Endothelial cell of umbilical vein (primary cell): Measurements from ENCODE around the gene ABCD1. TPM values are rescaled to one million over a fixed set of nuclear protein-coding genes. Genes with fewer than 3 reads are reported as not detected.

Experiments used
- BruUV-seq: library from RNA; stranded (reverse); fragments of 400-500 nt; replicated peaks from 2 replicates; lab custom pipeline; 2021; lab: Mats Ljungman, UMichigan
- CTCF ChIA-PET: fragments of 300-600, 350-600 bp; sonication (Branson Sonifier 250); formaldehyde crosslinking; loops from one replicate; lab custom pipeline; 2021; ENCODE audit warnings: antibody characterized with exemption, inconsistent platforms; lab: Charles Lee
- POLR2A ChIA-PET: fragments of 300-600, 350-600 bp; sonication (Branson Sonifier 250); formaldehyde crosslinking; loops from one replicate; lab custom pipeline; 2021; ENCODE audit warnings: antibody characterized with exemption, inconsistent platforms; lab: Charles Lee
- DNase-seq: peaks from one replicate; pipeline ENCODE4 v3.0.0-alpha.2; 2011; ENCODE audit warnings: low read depth, low spot score
- FAIRE-seq: peaks from 2 replicates; lab custom pipeline; 2011; peaks lifted over from hg19 to GRCh38; lab: Jason Lieb, UNC
- H2AFZ ChIP-seq: 2 replicates; pipeline ENCODE4 v1.6.0; 2012; ENCODE audit warnings: low read depth, low read length, control low read depth, inconsistent platforms
- H3K27ac ChIP-seq: 2 replicates; pipeline ENCODE4 v1.5.1; 2011; ENCODE audit warnings: low read depth, mild to moderate bottlenecking, control low read depth, low read length, moderate library complexity; ENCODE audit not compliant: insufficient read depth
- H3K27me3 ChIP-seq, 2 experiments: 2 replicates each; pipeline versions ENCODE4 v1.6.0 to v1.6.1; 2011; ENCODE audit warnings: low read length in 2 of 2, mixed read lengths in 1 of 2; ENCODE audit not compliant: control insufficient read depth in 2 of 2, insufficient read depth in 2 of 2
- H3K36me3 ChIP-seq, 2 experiments: 2 replicates in 1 of 2; 3 replicates in 1 of 2; pipeline ENCODE4 v1.5.1; 2011; ENCODE audit warnings: low read length in 2 of 2, mild to moderate bottlenecking in 1 of 2, moderate library complexity in 1 of 2; ENCODE audit not compliant: control insufficient read depth in 2 of 2, insufficient read depth in 2 of 2; ENCODE audit errors: extremely low read depth in 1 of 2
- H3K4me1 ChIP-seq: 3 replicates; pipeline ENCODE4 v1.5.1; 2011; ENCODE audit warnings: mild to moderate bottlenecking, low read length; ENCODE audit not compliant: control insufficient read depth, insufficient read depth; ENCODE audit errors: extremely low read depth
- H3K4me2 ChIP-seq: 2 replicates; pipeline ENCODE4 v1.6.1; 2011; ENCODE audit warnings: low read length, control low read depth, mixed read lengths; ENCODE audit not compliant: insufficient read depth
- H3K4me3 ChIP-seq, 3 experiments: fragments of 200-600 bp in 1 of 3; sonication (generic), shearing (Covaris generic) in 1 of 3; replicated peaks in 1 of 3; 2 replicates each; pipeline ENCODE4 v1.5.1; 2011 to 2016; ENCODE audit warnings: control low read depth in 3 of 3, low read length in 3 of 3, mild to moderate bottlenecking in 2 of 3, inconsistent platforms in 1 of 3, low read depth in 1 of 3, moderate library complexity in 1 of 3; ENCODE audit not compliant: insufficient read depth in 1 of 3
- H3K79me2 ChIP-seq: 2 replicates; pipeline ENCODE4 v1.6.0; 2012; ENCODE audit warnings: low read length, inconsistent platforms; ENCODE audit not compliant: control insufficient read depth, insufficient read depth
- H3K9ac ChIP-seq: replicated peaks from 2 replicates; pipeline ENCODE3; 2011; ENCODE audit warnings: low read length, control low read depth; ENCODE audit not compliant: insufficient read depth; ENCODE audit errors: extremely low read depth
- H3K9me1 ChIP-seq: replicated peaks from 3 replicates; pipeline ENCODE4 v1.6.0; 2011; ENCODE audit warnings: mild to moderate bottlenecking, low read length; ENCODE audit not compliant: control insufficient read depth, insufficient read depth; ENCODE audit errors: extremely low read depth
- H3K9me3 ChIP-seq: replicated peaks from 2 replicates; pipeline ENCODE4 v1.5.1; 2012; ENCODE audit warnings: low read length, inconsistent platforms; ENCODE audit not compliant: control insufficient read depth, insufficient read depth
- H4K20me1 ChIP-seq: replicated peaks from 2 replicates; pipeline ENCODE3; 2011; ENCODE audit warnings: mild to moderate bottlenecking, low read length; ENCODE audit not compliant: control insufficient read depth, insufficient read depth; ENCODE audit errors: extremely low read depth
- CTCF ChIP-seq, 2 donors: IDR thresholded peaks; 1 replicate in 1 of 2; 2 replicates in 1 of 2; pipeline ENCODE4 v1.5.1; 2011; ENCODE audit warnings: low read length in 2 of 2, mild to moderate bottlenecking in 2 of 2, moderate library complexity in 2 of 2, control low read depth in 1 of 2, inconsistent platforms in 1 of 2, low read depth in 1 of 2; ENCODE audit not compliant: insufficient read depth in 1 of 2; ENCODE audit errors: extremely low read depth in 1 of 2
- EZH2 ChIP-seq: IDR thresholded peaks from 2 replicates; pipeline ENCODE4 v1.6.1; 2012; ENCODE audit warnings: borderline replicate concordance, low read depth, mild to moderate bottlenecking, moderate library complexity, low read length, inconsistent platforms; ENCODE audit not compliant: severe bottlenecking
- FOS ChIP-seq: IDR thresholded peaks from 2 replicates; pipeline ENCODE4 v1.6.1; 2011; ENCODE audit warnings: mild to moderate bottlenecking, low read length, moderate library complexity, borderline replicate concordance; ENCODE audit not compliant: insufficient read depth
- GATA2 ChIP-seq: IDR thresholded peaks from 2 replicates; pipeline ENCODE4 v1.7.0; 2011; ENCODE audit warnings: low read depth, mild to moderate bottlenecking, moderate library complexity, mixed read lengths, low read length; ENCODE audit not compliant: insufficient read length, insufficient read depth
- JUN ChIP-seq: IDR thresholded peaks from 2 replicates; pipeline ENCODE4 v1.6.1; 2011; ENCODE audit warnings: borderline replicate concordance, low read depth; ENCODE audit not compliant: insufficient read length, insufficient read depth
- MAX ChIP-seq: IDR thresholded peaks from 2 replicates; pipeline ENCODE4 v1.6.1; 2011; ENCODE audit not compliant: insufficient read depth, insufficient read length
- MYC ChIP-seq: IDR thresholded peaks from one replicate; pipeline ENCODE4 v1.6.1; 2011; ENCODE audit warnings: mild to moderate bottlenecking, low read depth, low read length
- POLR2A ChIP-seq: IDR thresholded peaks from 2 replicates; pipeline ENCODE4 v1.6.1; 2012; ENCODE audit warnings: low read depth, mild to moderate bottlenecking, control low read depth, low read length
- POLR2AphosphoS5 ChIP-seq: IDR thresholded peaks from 2 replicates; pipeline ENCODE4 v1.6.1; 2012; ENCODE audit warnings: low read depth, mild to moderate bottlenecking, control low read depth, low read length, moderate library complexity; ENCODE audit not compliant: insufficient read depth
- dilution Hi-C: fragments of 300-500 bp; cut with MboI; formaldehyde crosslinking; loops from one replicate; pipeline ENCODE4 v1.15.0; 2019; ENCODE audit warnings: low sequenced_read_pairs; ENCODE audit not compliant: extremely low pct_ligation_motif_present
- intact Hi-C: fragments of 100-400 bp; cut with micrococcal nuclease; formaldehyde crosslinking; loops from one replicate; pipeline ENCODE4 v1.10.0; 2022
- polyA plus RNA-seq, 4 experiments: library from polyadenylated mRNA; depleted of rRNA in 3 of 4; stranded (reverse) in 3 of 4; unstranded in 1 of 4; fragments of >200 nt; gene quantifications; 2 replicates each; pipeline versions ENCODE4 v1.2.1 to v1.2.3, GENCODE V29; 2011 to 2012; ENCODE audit warnings: missing spikeins in 1 of 4
- total RNA-seq: library from RNA; stranded (reverse); gene quantifications from 2 replicates; pipeline ENCODE4 v1.2.3, GENCODE V29; 2021

ABCD1 gene
- total and polyA plus RNA-seq, 2 donors (not counting 3 experiments of a cell fraction or from before 2014, with no cell fraction given) = 9.1 to 12.9 TPM

GRCh38 chrX:153776120-153776599, 51.5 kb downstream of the ABCD1 start:
- Histone ChIP-seq H3K9me1 (no peaks in the 10 kb centered on the region), H3K36me3 (peaks cover 0 to 14% of the 10 kb centered on the region in 2 experiments), H3K27ac (no peak overlapping the region), H4K20me1 (no peaks in the 10 kb centered on the region), H3K79me2 (no peaks in the 10 kb centered on the region), H3K4me2 (no peak overlapping the region), H3K4me3 (no peak overlapping the region), H3K9me3 (no peaks in the 10 kb centered on the region), H3K4me1 (no peaks in the 10 kb centered on the region), H3K9ac (no peak overlapping the region), H2AFZ (no peak overlapping the region), H3K27me3 (no peaks in the 10 kb centered on the region)
- BruUV-seq = no TSS peak
- DNase-seq = no peak
- intact Hi-C loops (no loop called here), dilution Hi-C loops (no loop called here)
- ChIA-PET CTCF (no interaction called here), POLR2A (no interaction called here)
- FAIRE-seq = no peak
- TF ChIP-seq CTCF (IDR thresholded peaks at IDR 0.05; ENCODE audit: extremely low read depth in 1 of 2, insufficient read depth in 1 of 2, low read depth in 1 of 2, low read length in 2 of 2) (no peak), POLR2AphosphoS5 (no peak), POLR2A (no peak), EZH2 (no peak), JUN (no peak), GATA2 (no peak), MAX (no peak), MYC (no peak), FOS (no peak)
